A673 (cell line): Measurements from ENCODE around the gene GJD3. TPM values are rescaled to one million over a fixed set of nuclear protein-coding genes. Genes with fewer than 3 reads are reported as not detected.

Source experiments
- BruUV-seq: library from RNA; stranded (reverse); fragments of 400-500 nt; replicated peaks from 2 replicates; lab custom pipeline; 2021; lab: Mats Ljungman, UMichigan
- CTCF ChIA-PET: fragments of 300-600 bp; sonication (Branson Sonifier 250); formaldehyde crosslinking; loops from one replicate; lab custom pipeline; 2022; ENCODE audit warnings: antibody characterized with exemption; lab: Charles Lee
- POLR2A ChIA-PET: fragments of 300-600 bp; sonication (Branson Sonifier 250); formaldehyde crosslinking; loops from one replicate; lab custom pipeline; 2022; ENCODE audit warnings: antibody characterized with exemption; ENCODE audit not compliant: low non-redundant PET; lab: Charles Lee
- DNase-seq: peaks from one replicate; pipeline ENCODE4 v3.0.0-alpha.2; 2015; ENCODE audit warnings: low spot score
- H3K27ac ChIP-seq: fragments of 200-600 bp; sonication (generic); 2 replicates; pipeline ENCODE4 v1.5.1; 2016; ENCODE audit warnings: mixed run types, low read depth, mild to moderate bottlenecking, mixed read lengths, antibody characterized with exemption, low read length; ENCODE audit not compliant: poor library complexity, severe bottlenecking
- H3K27me3 ChIP-seq: fragments of 200-600 bp; sonication (generic); replicated peaks from 2 replicates; pipeline ENCODE4 v1.6.1; 2017; ENCODE audit warnings: mixed run types, low read depth, mild to moderate bottlenecking, mixed read lengths, antibody characterized with exemption, low read length; ENCODE audit not compliant: insufficient read depth, poor library complexity
- H3K36me3 ChIP-seq: fragments of 200-600 bp; sonication (generic); 2 replicates; pipeline ENCODE4 v1.6.1; 2016; ENCODE audit warnings: mixed run types, mild to moderate bottlenecking, mixed read lengths, antibody characterized with exemption, low read length; ENCODE audit not compliant: insufficient read depth, poor library complexity, severe bottlenecking
- H3K4me1 ChIP-seq: fragments of 200-600 bp; sonication (generic); 2 replicates; pipeline ENCODE4 v1.6.1; 2017; ENCODE audit warnings: mixed run types, mild to moderate bottlenecking, mixed read lengths, antibody characterized with exemption, low read length; ENCODE audit not compliant: insufficient read depth, poor library complexity, severe bottlenecking
- H3K4me3 ChIP-seq: fragments of 200-600 bp; sonication (generic); 2 replicates; pipeline ENCODE4 v1.5.1; 2016; ENCODE audit warnings: low read depth, mixed run types, mild to moderate bottlenecking, mixed read lengths, low read length; ENCODE audit not compliant: poor library complexity, severe bottlenecking
- H3K9me3 ChIP-seq: fragments of 200-600 bp; sonication (generic); 2 replicates; pipeline ENCODE4 v1.6.1; 2016; ENCODE audit warnings: mixed run types, low read depth, mild to moderate bottlenecking, mixed read lengths, antibody characterized with exemption, low read length; ENCODE audit not compliant: poor library complexity, severe bottlenecking
- CTCF ChIP-seq: fragments of 300-800, 200-600 bp; sonication (generic); conservative IDR thresholded peaks from 2 replicates; pipeline ENCODE4 v1.5.1; 2017; ENCODE audit warnings: low read depth, mild to moderate bottlenecking, antibody characterized with exemption, low read length, moderate library complexity, mixed read lengths
- EZH2 ChIP-seq: fragments of 200-600 bp; sonication (generic); IDR thresholded peaks from 2 replicates; pipeline ENCODE4 v1.6.1; 2017; ENCODE audit warnings: borderline replicate concordance, low read depth, mild to moderate bottlenecking, mixed read lengths, antibody characterized with exemption, low read length; ENCODE audit not compliant: poor library complexity, severe bottlenecking
- intact Hi-C: fragments of 100-400 bp; cut with micrococcal nuclease; formaldehyde crosslinking; loops from one replicate; pipeline ENCODE4 v1.10.0; 2022; ENCODE audit not compliant: unreplicated experiment
- total RNA-seq: library from RNA; stranded (reverse); gene quantifications from 2 replicates; pipeline ENCODE4 v1.2.3, GENCODE V29; 2021

Gene GJD3
- total RNA-seq, 1 experiment from 2014 or later, result not detected

- ChIA-PET POLR2A (no interaction called here), CTCF (no interaction called here)
- intact Hi-C loops, result no loop called here
- Histone ChIP-seq H3K9me3 (no peaks in the 10 kb centered on the region), H3K27ac (no peak overlapping the region), H3K36me3 (no peaks in the 10 kb centered on the region), H3K4me3 (no peak overlapping the region), H3K27me3 (no peaks in the 10 kb centered on the region), H3K4me1 (peaks cover 4% of the 10 kb centered on the region)
- no peak for DNase-seq
- TF ChIP-seq EZH2, result no peak
- no peak for TF ChIP-seq CTCF
- BruUV-seq, result no TSS peak
These were observed 32.5 kb downstream of the GJD3 start for GRCh38 chr17:40331743-40332641.

GRCh38 chr17:40330850-40331470 is 33.6 kb downstream of the GJD3 start:
- no peak for TF ChIP-seq EZH2
- no peak for TF ChIP-seq CTCF
- POLR2A ChIA-PET, result no interaction called here
- Histone ChIP-seq H3K4me1 (peaks cover 4% of the 10 kb centered on the region), H3K27ac (no peak overlapping the region), H3K27me3 (no peaks in the 10 kb centered on the region), H3K36me3 (no peaks in the 10 kb centered on the region), H3K4me3 (no peak overlapping the region), H3K9me3 (no peaks in the 10 kb centered on the region)
- intact Hi-C loops, result no loop called here
- no TSS peak for BruUV-seq
- CTCF ChIA-PET, result interaction anchor here (0.6 kb wide), 1 partner anchor 14 kb away, joined by 13 read pairs; no protein-coding TSS in a partner anchor
- no peak for DNase-seq

- Histone ChIP-seq H3K9me3 (no peaks in the 10 kb centered on the region), H3K4me3 (no peak overlapping the region), H3K36me3 (no peaks in the 10 kb centered on the region), H3K27ac (no peak overlapping the region), H3K4me1 (peaks cover 4% of the 10 kb centered on the region), H3K27me3 (no peaks in the 10 kb centered on the region)
- ChIA-PET POLR2A (interaction anchor here (0.7 kb wide), 1 partner anchor 500 kb away, joined by 11 read pairs; no protein-coding TSS in a partner anchor), CTCF (interaction anchor here (0.6 kb wide), 1 partner anchor 13 kb away, joined by 13 read pairs; no protein-coding TSS in a partner anchor)
- no TSS peak for BruUV-seq
- no peak for TF ChIP-seq CTCF
- no peak for TF ChIP-seq EZH2
- intact Hi-C loops, result no loop called here
- DNase-seq, result no peak
These were observed 34.4 kb downstream of the GJD3 start for GRCh38 chr17:40329839-40330794.
